Ishikawa (cell line): ENCODE results near the gene AGPAT1.

Experiments
- CEBPB ChIP-seq: IDR thresholded peaks from 2 replicates; pipeline ENCODE4 v1.6.1; 2012
- CREB1 ChIP-seq: IDR thresholded peaks from 2 replicates; pipeline ENCODE4 v1.6.1; 2012; ENCODE audit warnings: low read depth
- EGR1 ChIP-seq: IDR thresholded peaks from 2 replicates; pipeline ENCODE4 v1.6.1; 2012
- EP300 ChIP-seq: IDR thresholded peaks from 2 replicates; pipeline ENCODE4 v1.6.1; 2012; ENCODE audit warnings: borderline replicate concordance
- MAX ChIP-seq: IDR thresholded peaks from 2 replicates; pipeline ENCODE4 v1.6.1; 2012
- NFIC ChIP-seq: IDR thresholded peaks from 2 replicates; pipeline ENCODE4 v1.6.1; 2012
- RAD21 ChIP-seq: IDR thresholded peaks from 2 replicates; pipeline ENCODE4 v1.6.1; 2012; ENCODE audit warnings: low read depth
- REST ChIP-seq: IDR thresholded peaks from 2 replicates; pipeline ENCODE4 v1.6.1; 2012; ENCODE audit warnings: low read depth, mild to moderate bottlenecking
- TAF1 ChIP-seq: IDR thresholded peaks from 2 replicates; pipeline ENCODE4 v1.6.1; 2012; ENCODE audit warnings: low read depth, mild to moderate bottlenecking
- TCF12 ChIP-seq: IDR thresholded peaks from 2 replicates; pipeline ENCODE4 v1.6.1; 2012; ENCODE audit warnings: low read depth
- TEAD4 ChIP-seq: IDR thresholded peaks from 2 replicates; pipeline ENCODE4 v1.6.1; 2012
- YY1 ChIP-seq: IDR thresholded peaks from 2 replicates; pipeline ENCODE4 v1.6.1; 2012; ENCODE audit warnings: low read depth

GRCh38 chr6:32203426-32204267 is 27.8 kb upstream of the AGPAT1 start:
- TF ChIP-seq REST (no peak), MAX (peak; percentile 51; the same call in 1 of the 2 replicates), CEBPB (no peak), EP300 (peak; percentile 84), EGR1 (no peak), TCF12 (peak; percentile 86), TEAD4 (peak; percentile 80), TAF1 (no peak), RAD21 (no peak), YY1 (0 out of 2 replicates have a peak, but pooled peaks have one; percentile 6), CREB1 (no peak), NFIC (peak; percentile 91)
